Neutrophil (primary cell): Measurements from ENCODE around the gene PIEZO1.

Experiments
- H3K27ac ChIP-seq: fragments of 200-600 bp; sonication (generic); 2 replicates; pipeline ENCODE4 v1.5.1; 2016; ENCODE audit warnings: mild to moderate bottlenecking, moderate library complexity
- H3K27me3 ChIP-seq: fragments of 200-600 bp; sonication (generic); 2 replicates; pipeline ENCODE4 v1.6.0; 2016; ENCODE audit warnings: mild to moderate bottlenecking
- H3K36me3 ChIP-seq: fragments of 200-600 bp; sonication (generic); 2 replicates; pipeline ENCODE4 v1.5.1; 2017
- H3K4me1 ChIP-seq, 2 experiments: fragments of 200-600 bp in 1 of 2; sonication (generic) in 1 of 2; 1 replicate in 1 of 2; 2 replicates in 1 of 2; pipeline versions ENCODE4 v1.5.1 to v1.6.1; 2013 to 2016; ENCODE audit warnings: low read depth in 1 of 2, low read length in 1 of 2, mild to moderate bottlenecking in 1 of 2, moderate library complexity in 1 of 2; ENCODE audit not compliant: control insufficient read depth in 1 of 2, insufficient read depth in 1 of 2
- H3K4me3 ChIP-seq, 2 experiments: fragments of 200-600 bp in 1 of 2; sonication (generic) in 1 of 2; 1 replicate in 1 of 2; 2 replicates in 1 of 2; pipeline ENCODE4 v1.5.1; 2013 to 2016; ENCODE audit warnings: low read depth in 1 of 2, low read length in 1 of 2, mild to moderate bottlenecking in 1 of 2, moderate library complexity in 1 of 2
- H3K9me3 ChIP-seq: fragments of 200-600 bp; sonication (generic); 2 replicates; pipeline ENCODE4 v1.5.1; 2016
- CTCF ChIP-seq: fragments of 200-600 bp; sonication (generic); IDR thresholded peaks from 2 replicates; pipeline ENCODE4 v1.5.1; 2016; ENCODE audit warnings: antibody characterized with exemption

PIEZO1 gene

GRCh38 chr16:88697116-88697830 lies 87.7 kb downstream of the PIEZO1 start:
- Histone ChIP-seq H3K9me3 (no peaks in the 10 kb centered on the region), H3K36me3 (peaks cover 69% of the 10 kb centered on the region)

GRCh38 chr16:88696441-88696840 lies 88.6 kb downstream of the PIEZO1 start:
- Histone ChIP-seq H3K27ac (peak overlapping the region; percentile 100), H3K4me1 (peaks cover 58 to 64% of the 10 kb centered on the region in 2 experiments), H3K36me3 (peaks cover 69% of the 10 kb centered on the region), H3K9me3 (no peaks in the 10 kb centered on the region), H3K27me3 (no peaks in the 10 kb centered on the region), H3K4me3 (no peak overlapping the region)
- TF ChIP-seq CTCF, result no peak

More at GRCh38 chr16:88697116-88697830, 87.7 kb downstream of the PIEZO1 start:
- TF ChIP-seq CTCF, result no peak
- Histone ChIP-seq H3K4me3 (no peak overlapping the region), H3K27ac (peak overlapping the region; percentile 100), H3K27me3 (no peaks in the 10 kb centered on the region), H3K4me1 (peaks cover 58 to 64% of the 10 kb centered on the region in 2 experiments)

GRCh38 chr16:88695753-88696152 lies 89.3 kb downstream of the PIEZO1 start:
- Histone ChIP-seq H3K4me3 (no peak overlapping the region), H3K27ac (peak overlapping the region; percentile 100), H3K27me3 (no peaks in the 10 kb centered on the region), H3K36me3 (peaks cover 69% of the 10 kb centered on the region), H3K9me3 (no peaks in the 10 kb centered on the region), H3K4me1 (peaks cover 60 to 65% of the 10 kb centered on the region in 2 experiments)
- TF ChIP-seq CTCF, result no peak

GRCh38 chr16:88695218-88695617 lies 89.8 kb downstream of the PIEZO1 start:
- H3K9me3 ChIP-seq, result no peaks in the 10 kb centered on the region
- peak overlapping the region; percentile 100 for H3K27ac ChIP-seq
- no peaks in the 10 kb centered on the region for H3K27me3 ChIP-seq
- peaks cover 60 to 65% of the 10 kb centered on the region in 2 experiments for H3K4me1 ChIP-seq
- no peak overlapping the region for H3K4me3 ChIP-seq
- peaks cover 65% of the 10 kb centered on the region for H3K36me3 ChIP-seq
- no peak for TF ChIP-seq CTCF

- TF ChIP-seq CTCF, result no peak
- Histone ChIP-seq H3K9me3 (no peaks in the 10 kb centered on the region), H3K27ac (peak overlapping the region; percentile 100), H3K4me1 (peaks cover 53 to 60% of the 10 kb centered on the region in 2 experiments), H3K36me3 (peaks cover 58% of the 10 kb centered on the region), H3K4me3 (no peak overlapping the region), H3K27me3 (no peaks in the 10 kb centered on the region)
These were observed 90.6 kb downstream of the PIEZO1 start for GRCh38 chr16:88694221-88695087.
